ENCODE measurements around the gene PDCD4. TPM values are rescaled to one million over a fixed set of nuclear protein-coding genes. Genes with fewer than 3 reads are reported as not detected.

Gene PDCD4
- total RNA-seq, 1 experiment from 2014 or later = 40.0 TPM

- peaks cover 40% of the 10 kb centered on the region for H3K79me2 ChIP-seq (ENCODE audit: low read length)
- H3K4me2 ChIP-seq (ENCODE audit: low read depth, low read length, poor library complexity, severe bottlenecking) = no peak overlapping the region
Measured at GRCh38 chr10:110939419-110939818, 67.7 kb downstream of the PDCD4 start.

GRCh38 chr10:110944792-110945396 is 73.2 kb downstream of the PDCD4 start:
- Histone ChIP-seq H3K79me2 (ENCODE audit: low read length) (peaks cover 25% of the 10 kb centered on the region), H3K27ac (ENCODE audit: low read length) (no peak overlapping the region), H3K9me2 (replicated peaks; ENCODE audit: insufficient read depth, low read length) (no peaks in the 10 kb centered on the region), H3K9ac (ENCODE audit: low read length) (no peak overlapping the region), H3K4me1 (ENCODE audit: low read length) (peaks cover 13% of the 10 kb centered on the region), H4K20me1 (ENCODE audit: insufficient read depth, low read depth, low read length) (peaks cover 82% of the 10 kb centered on the region), H3K4me2 (ENCODE audit: low read depth, low read length, poor library complexity, severe bottlenecking) (peak overlapping the region; percentile 13), H2AFZ (ENCODE audit: low read length) (no peak overlapping the region), H3K27me3 (ENCODE audit: low read length) (no peaks in the 10 kb centered on the region), H3K4me3 (ENCODE audit: low read length) (no peak overlapping the region), H3K9me3 (ENCODE audit: low read length) (no peaks in the 10 kb centered on the region), H3K36me3 (ENCODE audit: insufficient read depth, low read length) (no peaks in the 10 kb centered on the region; the same call in 1 of the 2 replicates)
- peak; percentile 64 for DNase-seq

More at GRCh38 chr10:110939419-110939818, 67.7 kb downstream of the PDCD4 start:
- Histone ChIP-seq H3K27me3 (ENCODE audit: low read length) (no peaks in the 10 kb centered on the region), H3K4me1 (ENCODE audit: low read length) (peaks cover 4% of the 10 kb centered on the region), H3K4me3 (ENCODE audit: low read length) (no peak overlapping the region), H2AFZ (ENCODE audit: low read length) (no peak overlapping the region), H3K9me2 (replicated peaks; ENCODE audit: insufficient read depth, low read length) (0 out of 2 replicates have a peak, but pooled peaks cover 3% of the 10 kb centered on the region), H3K9me3 (ENCODE audit: low read length) (peaks cover 4% of the 10 kb centered on the region; the same call in 1 of the 2 replicates), H3K27ac (ENCODE audit: low read length) (no peak overlapping the region), H4K20me1 (ENCODE audit: insufficient read depth, low read depth, low read length) (peaks cover 76% of the 10 kb centered on the region), H3K36me3 (ENCODE audit: insufficient read depth, low read length) (peaks cover 3% of the 10 kb centered on the region; the same call in 1 of the 2 replicates), H3K9ac (ENCODE audit: low read length) (no peak overlapping the region)
- DNase-seq = no peak

GRCh38 chr10:110946496-110946895 is 74.8 kb downstream of the PDCD4 start:
- H3K4me3 ChIP-seq (ENCODE audit: low read length) = no peak overlapping the region
- H3K9ac ChIP-seq (ENCODE audit: low read length) = no peak overlapping the region
- H3K4me2 ChIP-seq (ENCODE audit: low read depth, low read length, poor library complexity, severe bottlenecking) = no peak overlapping the region
- H3K27ac ChIP-seq (ENCODE audit: low read length) = no peak overlapping the region
- peaks cover 13% of the 10 kb centered on the region for H3K4me1 ChIP-seq (ENCODE audit: low read length)
- no peak overlapping the region for H2AFZ ChIP-seq (ENCODE audit: low read length)
- H3K36me3 ChIP-seq (ENCODE audit: insufficient read depth, low read length) = no peaks in the 10 kb centered on the region; the same call in 1 of the 2 replicates
- H4K20me1 ChIP-seq (ENCODE audit: insufficient read depth, low read depth, low read length) = peaks cover 78% of the 10 kb centered on the region
- H3K9me3 ChIP-seq (ENCODE audit: low read length) = no peaks in the 10 kb centered on the region
- H3K79me2 ChIP-seq (ENCODE audit: low read length) = peaks cover 22% of the 10 kb centered on the region
- no peak for DNase-seq
- no peaks in the 10 kb centered on the region for H3K9me2 ChIP-seq (replicated peaks; ENCODE audit: insufficient read depth, low read length)
- no peaks in the 10 kb centered on the region for H3K27me3 ChIP-seq (ENCODE audit: low read length)

GRCh38 chr10:110947061-110947595 is 75.4 kb downstream of the PDCD4 start:
- H3K27me3 ChIP-seq (ENCODE audit: low read length) = no peaks in the 10 kb centered on the region
- H3K9me3 ChIP-seq (ENCODE audit: low read length) = no peaks in the 10 kb centered on the region
- no peak overlapping the region for H3K9ac ChIP-seq (ENCODE audit: low read length)
- no peaks in the 10 kb centered on the region for H3K9me2 ChIP-seq (replicated peaks; ENCODE audit: insufficient read depth, low read length)
- no peak for DNase-seq
- H3K4me1 ChIP-seq (ENCODE audit: low read length) = peaks cover 13% of the 10 kb centered on the region
- H4K20me1 ChIP-seq (ENCODE audit: insufficient read depth, low read depth, low read length) = peaks cover 79% of the 10 kb centered on the region
- H3K79me2 ChIP-seq (ENCODE audit: low read length) = peaks cover 22% of the 10 kb centered on the region
- H2AFZ ChIP-seq (ENCODE audit: low read length) = no peak overlapping the region
- H3K27ac ChIP-seq (ENCODE audit: low read length) = no peak overlapping the region
- H3K4me3 ChIP-seq (ENCODE audit: low read length) = no peak overlapping the region
- no peak overlapping the region for H3K4me2 ChIP-seq (ENCODE audit: low read depth, low read length, poor library complexity, severe bottlenecking)
- H3K36me3 ChIP-seq (ENCODE audit: insufficient read depth, low read length) = no peaks in the 10 kb centered on the region; the same call in 1 of the 2 replicates

Other genes starting within 250 kb of the PDCD4 start
- not detected in 2 replicates for gene RBM20, start 227.6 kb upstream of the PDCD4 start, total RNA-seq (2014; rRNA removed; shearing (Covaris generic); ENCODE audit: low replicate concordance)
- 6.3 and 53.8 TPM in 2 replicates for gene BBIP1, start 47.3 kb downstream of the PDCD4 start, total RNA-seq (2014; rRNA removed; shearing (Covaris generic); ENCODE audit: low replicate concordance)
- 10.4 and 30.8 TPM in 2 replicates for gene SHOC2, start 47.7 kb downstream of the PDCD4 start, total RNA-seq (2014; rRNA removed; shearing (Covaris generic); ENCODE audit: low replicate concordance)
- 0.04 TPM in 1 of 2 replicates, not detected in the other for gene ADRA2A, start 205.1 kb downstream of the PDCD4 start, total RNA-seq (2014; rRNA removed; shearing (Covaris generic); ENCODE audit: low replicate concordance)